MCF 10A (cell line): ENCODE results near the gene MAP1LC3B2. TPM values are rescaled to one million over a fixed set of nuclear protein-coding genes. Genes with fewer than 3 reads are reported as not detected.

Source experiments
- BruUV-seq: library from RNA; stranded (reverse); fragments of 400-500 nt; replicated peaks from 2 replicates; lab custom pipeline; 2021; lab: Mats Ljungman, UMichigan
- CTCF ChIA-PET: fragments of 300-600 bp; sonication (Branson Sonifier 250); formaldehyde crosslinking; extraction: SDS; loops from one replicate; lab custom pipeline; 2021; ENCODE audit warnings: antibody characterized with exemption, inconsistent platforms; lab: Yijun Ruan, JAX
- POLR2A ChIA-PET: fragments of 300-600, 350-650 bp; sonication (Branson Sonifier 250); formaldehyde crosslinking; extraction: SDS; loops from one replicate; lab custom pipeline; 2020; ENCODE audit warnings: antibody characterized with exemption, inconsistent platforms; lab: Yijun Ruan, JAX
- DNase-seq: peaks from one replicate; pipeline ENCODE4 v3.0.0-alpha.2; 2018; ENCODE audit not compliant: unreplicated experiment
- H3K27ac Mint-ChIP-seq: one replicate; pipeline ENCODE4 v1.8.0; 2022; ENCODE audit warnings: mild to moderate bottlenecking, low read depth, mixed read lengths; ENCODE audit not compliant: unreplicated experiment
- H3K27me3 Mint-ChIP-seq: one replicate; pipeline ENCODE4 v1.8.0; 2022; ENCODE audit warnings: mixed read lengths; ENCODE audit not compliant: insufficient read depth, unreplicated experiment
- H3K36me3 Mint-ChIP-seq: one replicate; pipeline ENCODE4 v1.8.0; 2022; ENCODE audit warnings: mild to moderate bottlenecking, moderate library complexity, mixed read lengths; ENCODE audit not compliant: insufficient read depth, unreplicated experiment
- H3K4me1 Mint-ChIP-seq: one replicate; pipeline ENCODE4 v1.8.0; 2022; ENCODE audit warnings: mixed read lengths; ENCODE audit not compliant: insufficient read depth, unreplicated experiment
- H3K4me3 Mint-ChIP-seq: one replicate; pipeline ENCODE4 v1.8.0; 2022; ENCODE audit warnings: mild to moderate bottlenecking, moderate library complexity, mixed read lengths; ENCODE audit not compliant: unreplicated experiment
- H3K9me3 Mint-ChIP-seq: one replicate; pipeline ENCODE4 v1.8.0; 2022; ENCODE audit warnings: mixed read lengths; ENCODE audit not compliant: unreplicated experiment
- CTCF ChIP-seq: fragments of 200-600 bp; IDR thresholded peaks from one replicate; pipeline ENCODE4 v1.8.0; 2022; ENCODE audit warnings: antibody characterized with exemption, mild to moderate bottlenecking; ENCODE audit not compliant: unreplicated experiment
- intact Hi-C: fragments of 100-400 bp; cut with micrococcal nuclease; formaldehyde crosslinking; loops from 2 replicates; pipeline ENCODE4 v1.14.1; 2022
- total RNA-seq: library from RNA; stranded (reverse); gene quantifications from 2 replicates; pipeline ENCODE4 v1.2.3, GENCODE V29; 2022

The MAP1LC3B2 gene
- total RNA-seq, 1 experiment from 2014 or later: 3.4 TPM

DNA sequence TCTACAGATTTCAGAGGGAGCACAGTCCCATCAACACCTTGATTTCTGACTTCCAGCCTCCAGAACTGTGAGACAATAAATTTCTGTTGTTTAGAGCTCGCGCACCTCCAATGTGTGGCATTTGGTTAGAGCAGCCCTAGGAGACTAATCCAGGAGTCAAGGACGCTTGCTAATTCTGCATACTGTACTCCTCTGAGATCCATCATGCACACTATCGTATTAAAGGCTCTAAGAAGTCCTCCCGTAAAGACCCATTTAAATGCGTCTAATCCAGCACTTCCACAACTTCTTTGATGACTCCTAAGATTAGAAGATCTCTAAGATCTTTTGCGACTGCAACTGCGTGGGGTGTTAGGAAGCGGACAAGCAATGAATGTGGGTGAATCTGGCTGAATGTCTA is 30.4 kb downstream of the MAP1LC3B2 start:
- Mint-ChIP-seq H3K9me3 (peaks cover 8% of the 10 kb centered on the region), H3K36me3 (no peaks in the 10 kb centered on the region), H3K27me3 (no peaks in the 10 kb centered on the region), H3K4me1 (peaks cover 7% of the 10 kb centered on the region), H3K27ac (no peak overlapping the region), H3K4me3 (no peak overlapping the region)
- intact Hi-C loops: no loop called here
- no peak for DNase-seq
- POLR2A ChIA-PET: no interaction called here
- CTCF ChIA-PET: interaction anchor here (1.2 kb wide), 1 partner anchor 11 kb away, joined by 4 read pairs; no protein-coding TSS in a partner anchor
- no peak for TF ChIP-seq CTCF
- BruUV-seq: no TSS peak

GRCh38 chr12:116590561-116590960 is 31.4 kb downstream of the MAP1LC3B2 start:
- Mint-ChIP-seq H3K27ac (no peak overlapping the region), H3K4me3 (no peak overlapping the region), H3K9me3 (peaks cover 8% of the 10 kb centered on the region), H3K36me3 (no peaks in the 10 kb centered on the region), H3K4me1 (peaks cover 7% of the 10 kb centered on the region), H3K27me3 (no peaks in the 10 kb centered on the region)
- BruUV-seq: no TSS peak
- intact Hi-C loops: no loop called here
- no peak for TF ChIP-seq CTCF
- DNase-seq: peak; percentile 50
- ChIA-PET POLR2A (no interaction called here), CTCF (interaction anchor here (0.6 to 1.2 kb wide), 3 partner anchors 10 to 199 kb away, joined by 3 to 4 read pairs (median 4); no protein-coding TSS in a partner anchor)

- intact Hi-C loops: no loop called here
- TF ChIP-seq CTCF: no peak
- H3K27ac Mint-ChIP-seq: no peak overlapping the region
- no peak overlapping the region for H3K4me3 Mint-ChIP-seq
- BruUV-seq: no TSS peak
- H3K36me3 Mint-ChIP-seq: no peaks in the 10 kb centered on the region
- peaks cover 7% of the 10 kb centered on the region for H3K4me1 Mint-ChIP-seq
- POLR2A ChIA-PET: no interaction called here
- H3K9me3 Mint-ChIP-seq: peaks cover 6% of the 10 kb centered on the region
- no peak for DNase-seq
- no peaks in the 10 kb centered on the region for H3K27me3 Mint-ChIP-seq
- CTCF ChIA-PET: no interaction called here
Observed at GRCh38 chr12:116591855-116592637, 32.9 kb downstream of the MAP1LC3B2 start.

GRCh38 chr12:116592731-116593130 is 33.5 kb downstream of the MAP1LC3B2 start:
- intact Hi-C loops: no loop called here
- BruUV-seq: no TSS peak

More at GRCh38 chr12:116592731-116593130, 33.5 kb downstream of the MAP1LC3B2 start:
- Mint-ChIP-seq H3K27ac (no peak overlapping the region), H3K27me3 (no peaks in the 10 kb centered on the region), H3K4me1 (peaks cover 7% of the 10 kb centered on the region), H3K9me3 (no peaks in the 10 kb centered on the region), H3K4me3 (no peak overlapping the region), H3K36me3 (no peaks in the 10 kb centered on the region)
- CTCF ChIA-PET: interaction anchor here (0.6 kb wide), 1 partner anchor 13 kb away, joined by 3 read pairs; no protein-coding TSS in a partner anchor
- POLR2A ChIA-PET: no interaction called here
- no peak for DNase-seq
- no peak for TF ChIP-seq CTCF
